Osteocyte (in vitro differentiated cells): ENCODE data around the gene UBE2J1. TPM values are rescaled to one million over a fixed set of nuclear protein-coding genes. Genes with fewer than 3 reads are reported as not detected.
"Not testable (repeated sequence)": the region's sequence is repeated elsewhere in the genome, so short reads cannot be mapped to it uniquely, and the experiment has no call there.

Experiments
- DNase-seq: peaks from one replicate; pipeline ENCODE4 v3.0.0; 2021; ENCODE audit warnings: mixed read lengths; ENCODE audit not compliant: unreplicated experiment; ENCODE audit errors: extremely low spot score
- H3K27ac Mint-ChIP-seq: one replicate; pipeline ENCODE4 v1.8.0; 2021; ENCODE audit warnings: mild to moderate bottlenecking, mixed read lengths; ENCODE audit not compliant: unreplicated experiment
- H3K27me3 Mint-ChIP-seq: one replicate; pipeline ENCODE4 v1.8.0; 2021; ENCODE audit warnings: mixed read lengths; ENCODE audit not compliant: unreplicated experiment
- H3K36me3 Mint-ChIP-seq: one replicate; pipeline ENCODE4 v1.8.0; 2021; ENCODE audit warnings: mixed read lengths; ENCODE audit not compliant: unreplicated experiment
- H3K4me1 Mint-ChIP-seq: one replicate; pipeline ENCODE4 v1.8.0; 2021; ENCODE audit warnings: mixed read lengths; ENCODE audit not compliant: unreplicated experiment
- H3K4me3 Mint-ChIP-seq: one replicate; pipeline ENCODE4 v1.8.0; 2021; ENCODE audit warnings: mild to moderate bottlenecking, moderate library complexity, mixed read lengths; ENCODE audit not compliant: unreplicated experiment
- H3K9me3 Mint-ChIP-seq: one replicate; pipeline ENCODE4 v1.8.0; 2021; ENCODE audit warnings: mixed read lengths; ENCODE audit not compliant: unreplicated experiment
- CTCF ChIP-seq: fragments of 200-600 bp; sonication (generic); IDR thresholded peaks from 2 replicates; pipeline ENCODE4 v1.5.0; 2021; ENCODE audit warnings: antibody characterized with exemption, mild to moderate bottlenecking, moderate library complexity
- total RNA-seq: library from RNA; stranded (reverse); gene quantifications from 2 replicates; pipeline ENCODE4 v1.2.1, GENCODE V29; 2021

UBE2J1 gene
- total RNA-seq, 1 donor from 2014 or later, result 39.6 TPM

GRCh38 chr6:89297695-89298351, 54.7 kb downstream of the UBE2J1 start:
- TF ChIP-seq CTCF, result no peak
- no peak overlapping the region for H3K27ac Mint-ChIP-seq
- H3K36me3 Mint-ChIP-seq, result no peaks in the 10 kb centered on the region
- no peaks in the 10 kb centered on the region for H3K27me3 Mint-ChIP-seq
- no peak overlapping the region for H3K4me3 Mint-ChIP-seq
- DNase-seq, result peak; percentile 77
- no peaks in the 10 kb centered on the region for H3K9me3 Mint-ChIP-seq
- peaks cover 10% of the 10 kb centered on the region for H3K4me1 Mint-ChIP-seq

- TF ChIP-seq CTCF, result no peak
- Mint-ChIP-seq H3K4me3 (no peak overlapping the region), H3K36me3 (no peaks in the 10 kb centered on the region), H3K4me1 (peaks cover 10% of the 10 kb centered on the region), H3K27ac (no peak overlapping the region), H3K27me3 (peaks cover 3% of the 10 kb centered on the region), H3K9me3 (no peaks in the 10 kb centered on the region)
- peak; percentile 30 for DNase-seq
Observed at GRCh38 chr6:89295981-89296380, 56.5 kb downstream of the UBE2J1 start.

GRCh38 chr6:89295116-89295515, 57.4 kb downstream of the UBE2J1 start:
- not testable (repeated sequence) for DNase-seq, H3K27me3 Mint-ChIP-seq, H3K27ac Mint-ChIP-seq, H3K36me3 Mint-ChIP-seq, H3K9me3 Mint-ChIP-seq, H3K4me3 Mint-ChIP-seq, H3K4me1 Mint-ChIP-seq

- Mint-ChIP-seq H3K27ac (no peak overlapping the region), H3K27me3 (peaks cover 9% of the 10 kb centered on the region), H3K4me1 (no peaks in the 10 kb centered on the region), H3K9me3 (no peaks in the 10 kb centered on the region), H3K36me3 (no peaks in the 10 kb centered on the region), H3K4me3 (no peak overlapping the region)
- TF ChIP-seq CTCF, result no peak
- DNase-seq, result peak; percentile 71
Observed at GRCh38 chr6:89291256-89291819, 61.2 kb downstream of the UBE2J1 start.

GRCh38 chr6:89290401-89291155, 61.9 kb downstream of the UBE2J1 start:
- peaks cover 9% of the 10 kb centered on the region for H3K27me3 Mint-ChIP-seq
- no peak overlapping the region for H3K27ac Mint-ChIP-seq
- no peaks in the 10 kb centered on the region for H3K4me1 Mint-ChIP-seq
- H3K9me3 Mint-ChIP-seq, result no peaks in the 10 kb centered on the region
- H3K4me3 Mint-ChIP-seq, result no peak overlapping the region
- H3K36me3 Mint-ChIP-seq, result no peaks in the 10 kb centered on the region
- no peak for DNase-seq
- no peak for TF ChIP-seq CTCF
